GM12878 (cell line): Measurements from ENCODE around the gene C1orf35. TPM values are rescaled to one million over a fixed set of nuclear protein-coding genes. Genes with fewer than 3 reads are reported as not detected.

Experiments used
- ATAC-seq: fragments of 200-7000 bp; cut with Tn5 transposase; 3 replicates; pipeline ENCODE4 v1.9.1; 2020; ENCODE audit warnings: mild to moderate bottlenecking, moderate library complexity
- BruUV-seq: library from RNA; stranded (reverse); fragments of 400-500 nt; replicated peaks from 2 replicates; lab custom pipeline; 2021; lab: Mats Ljungman, UMichigan
- CTCF ChIA-PET: fragments of 300-600 bp; sonication (Branson Sonifier 250); formaldehyde crosslinking; extraction: SDS; loops from one replicate; lab custom pipeline; 2021; ENCODE audit warnings: inconsistent platforms; lab: Yijun Ruan, JAX
- POLR2A ChIA-PET: fragments of 350-600 bp; formaldehyde crosslinking; extraction: SDS; loops from one replicate; lab custom pipeline; 2021; ENCODE audit warnings: inconsistent platforms; lab: Charles Lee
- RAD21 ChIA-PET: fragments of 300-600 bp; sonication (Branson Sonifier 250); formaldehyde crosslinking; loops from one replicate; lab custom pipeline; 2023; ENCODE audit warnings: antibody characterized with exemption; ENCODE audit not compliant: unreplicated experiment; lab: Charles Lee
- SMC1A ChIA-PET: fragments of 300-600 bp; sonication (Branson Sonifier 250); formaldehyde crosslinking; loops from one replicate; lab custom pipeline; 2023; ENCODE audit not compliant: unreplicated experiment, uncharacterized antibody; lab: Charles Lee
- DNase-seq: peaks from one replicate; pipeline ENCODE4 v3.0.0-alpha.2; 2011; ENCODE audit warnings: low read depth, low spot score
- FAIRE-seq: peaks from 3 replicates; lab custom pipeline; 2011; peaks lifted over from hg19 to GRCh38; lab: Jason Lieb, UNC
- H2AFZ ChIP-seq: 2 replicates; pipeline ENCODE4 v1.6.0; 2011; ENCODE audit warnings: low read depth, low read length, control low read depth; ENCODE audit not compliant: control insufficient read depth
- H3K27ac ChIP-seq: 2 replicates; pipeline ENCODE4 v1.5.1; 2011; ENCODE audit warnings: control low read depth; ENCODE audit not compliant: control insufficient read depth, insufficient read depth
- H3K27me3 ChIP-seq, 2 experiments: replicated peaks in 1 of 2; 2 replicates each; pipeline versions ENCODE4 v1.6.0 to v1.6.1; 2011; ENCODE audit warnings: low read length in 1 of 2; ENCODE audit not compliant: control insufficient read depth in 2 of 2, insufficient read depth in 2 of 2
- H3K36me3 ChIP-seq, 2 experiments: 2 replicates each; pipeline ENCODE4 v1.5.1; 2011; ENCODE audit warnings: low read length in 1 of 2; ENCODE audit not compliant: control insufficient read depth in 2 of 2, insufficient read depth in 2 of 2
- H3K4me1 ChIP-seq: 2 replicates; pipeline ENCODE4 v1.6.1; 2011; ENCODE audit warnings: mild to moderate bottlenecking, low read length, moderate library complexity, mixed read lengths; ENCODE audit not compliant: control insufficient read depth, insufficient read depth
- H3K4me2 ChIP-seq: 2 replicates; pipeline ENCODE4 v1.6.0; 2011; ENCODE audit warnings: control low read depth; ENCODE audit not compliant: control insufficient read depth, insufficient read depth
- H3K4me3 ChIP-seq: fragments of 200-600 bp; sonication (generic); 2 replicates; pipeline ENCODE4 v1.5.1; 2016
- H3K79me2 ChIP-seq: 2 replicates; pipeline ENCODE4 v1.6.0; 2011; ENCODE audit warnings: low read length; ENCODE audit not compliant: control insufficient read depth, insufficient read depth
- H3K9ac ChIP-seq: 2 replicates; pipeline ENCODE4 v1.8.0; 2011; ENCODE audit warnings: low read length, control low read depth, mixed read lengths; ENCODE audit not compliant: control insufficient read depth, insufficient read depth
- H3K9me3 ChIP-seq: replicated peaks from 3 replicates; pipeline ENCODE4 v1.5.1; 2011; ENCODE audit warnings: mild to moderate bottlenecking, low read length; ENCODE audit not compliant: control insufficient read depth, insufficient read depth
- H4K20me1 ChIP-seq: 2 replicates; pipeline ENCODE4 v1.6.0; 2011; ENCODE audit not compliant: control insufficient read depth, insufficient read depth
- CEBPB ChIP-seq, 2 experiments: fragments of 150-350 bp in 1 of 2; IDR thresholded peaks; 2 replicates each; pipeline ENCODE4 v1.6.1; 2012 to 2014; ENCODE audit warnings: low read depth in 2 of 2, low read length in 2 of 2, borderline replicate concordance in 1 of 2, inconsistent platforms in 1 of 2
- HDAC2 ChIP-seq: fragments of 200-600 bp; sonication (generic); IDR thresholded peaks from 2 replicates; pipeline ENCODE4 v1.6.1; 2017
- MEF2B ChIP-seq: fragments of 450-650 bp; IDR thresholded peaks from 2 replicates; pipeline ENCODE4 v1.6.1; 2018; ENCODE audit warnings: mild to moderate bottlenecking, moderate library complexity; ENCODE audit not compliant: partially characterized antibody, poor library complexity, severe bottlenecking
- POLR2A ChIP-seq: IDR thresholded peaks from 2 replicates; pipeline ENCODE4 v1.6.1; 2011; ENCODE audit warnings: low read depth, mild to moderate bottlenecking, low read length
- WGBS: methylation state at CpG from one replicate; pipeline ENCODE4 v1.1.6; 2016; ENCODE audit warnings: low lambda C conversion rate; ENCODE audit not compliant: insufficient replicate concordance, insufficient coverage; ENCODE audit errors: missing lambda C conversion rate; 5-methylcytosine and 5-hydroxymethylcytosine counted together
- in situ Hi-C: fragments of 300-500 bp; cut with MboI; formaldehyde crosslinking; loops from 9 replicates; pipeline ENCODE4 v1.14.3; 2018; ENCODE audit warnings: mixed read lengths
- intact Hi-C: fragments of 100-400 bp; cut with micrococcal nuclease; formaldehyde crosslinking; loops from one replicate; pipeline ENCODE4 v1.14.2; 2022; ENCODE audit not compliant: unreplicated experiment
- polyA plus RNA-seq, 11 experiments: library from polyadenylated mRNA; depleted of rRNA in 4 of 11; unstranded in 6 of 11; stranded (reverse) in 5 of 11; fragments of >200 nt; fragmentation: Nextera tagmentation in 4 of 11; fragmentation: Illumina TruSeq in 1 of 11; extraction: Ambion mirVana in 4 of 11; extraction: Trizol in 1 of 11; gene quantifications; 1 replicate in 1 of 11; 2 replicates in 10 of 11; pipeline versions ENCODE4 v1.2.1 to v1.2.3, GENCODE V29; 2011 to 2016; ENCODE audit warnings: inconsistent platforms in 2 of 11, missing spikeins in 2 of 11, low read depth in 1 of 11
- total RNA-seq, 4 experiments: library from RNA; depleted of rRNA in 3 of 4; stranded (reverse); fragments of >200 nt in 3 of 4; fragmentation: Illumina TruSeq in 1 of 4; extraction: Trizol in 1 of 4; gene quantifications; 2 replicates each; pipeline versions ENCODE4 v1.2.1 to v1.2.3, GENCODE V29; 2013 to 2021
- TF ChIP-seq, protein P1 (sequence below): IDR thresholded peaks from 2 replicates; pipeline ENCODE4 v1.6.1; 2012; ENCODE audit warnings: low read length, inconsistent platforms

Gene C1orf35
- total and polyA plus RNA-seq, 10 of the 15 experiments (the other 5 are each of a cell fraction or from before 2014, with no cell fraction given) = 2.5 to 27.0 (median 10.6) TPM

- TF ChIP-seq HDAC2 (no peak), MEF2B (peak; percentile 60), POLR2A (peak; percentile 57; the same call in 1 of the 2 replicates), CEBPB (IDR thresholded peaks at IDR 0.05; ENCODE audit: borderline replicate concordance in 1 of 2, low read depth in 2 of 2, low read length in 2 of 2) (0 out of 4 replicates have a peak, but pooled peaks of 1 of the 2 experiments have one; percentile 12)
- TF ChIP-seq, protein P1, sequence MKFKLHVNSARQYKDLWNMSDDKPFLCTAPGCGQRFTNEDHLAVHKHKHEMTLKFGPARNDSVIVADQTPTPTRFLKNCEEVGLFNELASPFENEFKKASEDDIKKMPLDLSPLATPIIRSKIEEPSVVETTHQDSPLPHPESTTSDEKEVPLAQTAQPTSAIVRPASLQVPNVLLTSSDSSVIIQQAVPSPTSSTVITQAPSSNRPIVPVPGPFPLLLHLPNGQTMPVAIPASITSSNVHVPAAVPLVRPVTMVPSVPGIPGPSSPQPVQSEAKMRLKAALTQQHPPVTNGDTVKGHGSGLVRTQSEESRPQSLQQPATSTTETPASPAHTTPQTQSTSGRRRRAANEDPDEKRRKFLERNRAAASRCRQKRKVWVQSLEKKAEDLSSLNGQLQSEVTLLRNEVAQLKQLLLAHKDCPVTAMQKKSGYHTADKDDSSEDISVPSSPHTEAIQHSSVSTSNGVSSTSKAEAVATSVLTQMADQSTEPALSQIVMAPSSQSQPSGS = no peak
- H3K79me2 ChIP-seq = peaks cover 100% of the 10 kb centered on the region
- in situ Hi-C loops = no loop called here
- peaks cover 62% of the 10 kb centered on the region for H3K4me1 ChIP-seq
- DNase-seq (no peak), ATAC-seq (peak; percentile 9; the same call in 2 of the 3 replicates), FAIRE-seq (no peak)
- WGBS = 82% methylated on average over 21 of the region's 21 CpGs
- RAD21 ChIA-PET = interaction anchor here (1.7 kb wide), 1 partner anchor 13 kb away, joined by 3 read pairs; no protein-coding TSS in a partner anchor
- peaks cover 72% of the 10 kb centered on the region for H4K20me1 ChIP-seq
- H3K9ac ChIP-seq = no peak overlapping the region
- H3K4me3 ChIP-seq = peak overlapping the region; percentile 36; the same call in 1 of the 2 replicates
- no TSS peak for BruUV-seq
- H3K27me3 ChIP-seq = no peaks in the 10 kb centered on the region
- H2AFZ ChIP-seq = no peak overlapping the region
- SMC1A ChIA-PET = interaction anchor here (0.5 to 1.2 kb wide), 2 partner anchors 411 to 1237 kb away, joined by 3 to 4 read pairs; no protein-coding TSS in a partner anchor
- intact Hi-C loops = no loop called here
- CTCF ChIA-PET = no interaction called here
- peaks cover 12 to 26% of the 10 kb centered on the region in 2 experiments; a peak in 3 of 4 replicates for H3K36me3 ChIP-seq
- peak overlapping the region; percentile 77 for H3K4me2 ChIP-seq
- no peak overlapping the region for H3K27ac ChIP-seq
- peaks cover 17% of the 10 kb centered on the region; the same call in 2 of the 3 replicates for H3K9me3 ChIP-seq
- POLR2A ChIA-PET = no interaction called here
These were observed 14.3 kb downstream of the C1orf35 start for GRCh38 chr1:228088586-228089498.
